OCI-LY1 (cell line): ENCODE results near the gene PDCD6IP.

Experiments
- H2AFZ ChIP-seq: fragments of 200-600 bp; sonication (generic), shearing (Covaris generic); 2 replicates; pipeline ENCODE4 v1.6.0; 2014; ENCODE audit warnings: antibody characterized with exemption, mild to moderate bottlenecking, low read length
- H3F3A ChIP-seq: fragments of 200-600 bp; sonication (generic), shearing (Covaris generic); 2 replicates; pipeline ENCODE4 v1.6.0; 2014; ENCODE audit warnings: mild to moderate bottlenecking, antibody characterized with exemption, low read length, moderate library complexity; ENCODE audit not compliant: insufficient read depth
- H3K27ac ChIP-seq: fragments of 200-600 bp; sonication (generic); 2 replicates; pipeline ENCODE4 v1.5.1; 2014; ENCODE audit warnings: low read length, mixed run types, mild to moderate bottlenecking, low read depth; ENCODE audit not compliant: poor library complexity, severe bottlenecking
- H3K27me3 ChIP-seq: fragments of 200-600 bp; sonication (generic); 2 replicates; pipeline ENCODE4 v1.6.0; 2014; ENCODE audit warnings: antibody characterized with exemption, mild to moderate bottlenecking, low read length, moderate library complexity; ENCODE audit not compliant: insufficient read depth
- H3K36me3 ChIP-seq: fragments of 200-600 bp; sonication (generic); 2 replicates; pipeline ENCODE4 v1.6.1; 2014; ENCODE audit warnings: mild to moderate bottlenecking, antibody characterized with exemption, low read length, moderate library complexity, mixed read lengths; ENCODE audit not compliant: insufficient read depth
- H3K4me1 ChIP-seq: fragments of 200-600 bp; sonication (generic); 2 replicates; pipeline ENCODE4 v1.5.1; 2014; ENCODE audit warnings: mild to moderate bottlenecking, low read length, moderate library complexity; ENCODE audit not compliant: insufficient read depth, severe bottlenecking
- H3K4me2 ChIP-seq: fragments of 200-600 bp; sonication (generic), shearing (Covaris generic); 2 replicates; pipeline ENCODE4 v1.6.1; 2014; ENCODE audit warnings: low read length
- H3K4me3 ChIP-seq: fragments of 200-600 bp; sonication (generic); 2 replicates; pipeline ENCODE4 v1.5.1; 2014; ENCODE audit warnings: low read length, low read depth, mild to moderate bottlenecking, mixed read lengths; ENCODE audit not compliant: poor library complexity, severe bottlenecking
- H3K79me2 ChIP-seq: fragments of 200-600 bp; shearing (Covaris generic); 2 replicates; pipeline ENCODE4 v1.6.1; 2016; ENCODE audit warnings: mixed run types, low read length, mixed read lengths; ENCODE audit not compliant: insufficient read depth
- H3K9ac ChIP-seq: fragments of 200-600 bp; sonication (generic), shearing (Covaris generic); 2 replicates; pipeline ENCODE4 v1.6.1; 2014; ENCODE audit warnings: mild to moderate bottlenecking, low read length, mixed read lengths
- H3K9me2 ChIP-seq: fragments of 200-600 bp; sonication (generic), shearing (Covaris generic); 2 replicates; pipeline ENCODE4 v1.6.1; 2014; ENCODE audit warnings: low read depth, mild to moderate bottlenecking, low read length, mixed read lengths
- H3K9me3 ChIP-seq: fragments of 200-600 bp; shearing (Covaris generic); 2 replicates; pipeline ENCODE4 v1.6.1; 2014; ENCODE audit warnings: low read length, mixed read lengths
- H4K20me1 ChIP-seq: fragments of 200-600 bp; sonication (generic), shearing (Covaris generic); 2 replicates; pipeline ENCODE4 v1.6.0; 2016; ENCODE audit warnings: mild to moderate bottlenecking, low read length; ENCODE audit not compliant: insufficient read depth
- CTCF ChIP-seq: fragments of 200-600 bp; sonication (generic), shearing (Covaris generic); IDR thresholded peaks from 2 replicates; pipeline ENCODE4 v1.5.1; 2017; ENCODE audit warnings: mild to moderate bottlenecking, antibody characterized with exemption, low read length, moderate library complexity, mixed read lengths
- EZH2 ChIP-seq: fragments of 200-600 bp; sonication (generic), shearing (Covaris generic); IDR thresholded peaks from 2 replicates; pipeline ENCODE4 v1.8.0; 2017; ENCODE audit warnings: borderline replicate concordance, mixed run types, mild to moderate bottlenecking, antibody characterized with exemption, low read length, moderate library complexity, mixed read lengths

PDCD6IP gene

GRCh38 chr3:33798418-33799201 lies at the start of gene PDCD6IP:
TSS of gene PDCD6IP (plus strand) at chr3:33798630. CDS start at chr3:33798729, 99 bp downstream.
- H3K4me2 ChIP-seq, result peak within 1 kb of the TSS; percentile 83
- H3F3A ChIP-seq, result no peaks in the 10 kb centered on the region
- H3K27ac ChIP-seq, result peak within 1 kb of the TSS; percentile 27
- TF ChIP-seq EZH2, result no peak
- TF ChIP-seq CTCF, result peak; percentile 16; the same call in 1 of the 2 replicates
- H3K4me3 ChIP-seq, result peak within 1 kb of the TSS; percentile 81
- H3K27me3 ChIP-seq, result no peaks in the 10 kb centered on the region
- H3K9me3 ChIP-seq, result peaks cover 8% of the 10 kb centered on the region; the same call in 1 of the 2 replicates
- peak within 1 kb of the TSS; percentile 79 for H2AFZ ChIP-seq
- peaks cover 32% of the 10 kb centered on the region for H3K4me1 ChIP-seq
- H3K9me2 ChIP-seq, result no peaks in the 10 kb centered on the region
- H3K36me3 ChIP-seq, result peaks cover 23% of the 10 kb centered on the region
- H3K9ac ChIP-seq, result peak within 1 kb of the TSS; percentile 80
- H4K20me1 ChIP-seq, result no peaks in the 10 kb centered on the region
- peaks cover 42% of the 10 kb centered on the region for H3K79me2 ChIP-seq

- no peaks in the 10 kb centered on the region for H3K9me2 ChIP-seq
- no peak overlapping the region for H3K27ac ChIP-seq
- H3K79me2 ChIP-seq, result no peaks in the 10 kb centered on the region
- H3K9ac ChIP-seq, result no peak overlapping the region
- no peaks in the 10 kb centered on the region; the same call in 1 of the 2 replicates for H3K9me3 ChIP-seq
- H3K4me3 ChIP-seq, result no peak overlapping the region
- H4K20me1 ChIP-seq, result no peaks in the 10 kb centered on the region
- H3K27me3 ChIP-seq, result no peaks in the 10 kb centered on the region
- no peak for TF ChIP-seq EZH2
- no peak for TF ChIP-seq CTCF
- H2AFZ ChIP-seq, result no peak overlapping the region
- H3K4me2 ChIP-seq, result no peak overlapping the region
- no peaks in the 10 kb centered on the region for H3F3A ChIP-seq
- no peaks in the 10 kb centered on the region for H3K36me3 ChIP-seq
- H3K4me1 ChIP-seq, result peaks cover 17% of the 10 kb centered on the region
Measured at GRCh38 chr3:33749546-33750210, 48.8 kb upstream of the PDCD6IP start.

GRCh38 chr3:33750211-33750548 lies 48.2 kb upstream of the PDCD6IP start:
- Histone ChIP-seq H3K36me3 (no peaks in the 10 kb centered on the region), H3K4me1 (peaks cover 15% of the 10 kb centered on the region), H3K79me2 (no peaks in the 10 kb centered on the region), H3F3A (no peaks in the 10 kb centered on the region), H3K4me3 (no peak overlapping the region), H2AFZ (no peak overlapping the region), H3K9me3 (peaks cover 3% of the 10 kb centered on the region; the same call in 1 of the 2 replicates), H4K20me1 (no peaks in the 10 kb centered on the region), H3K4me2 (no peak overlapping the region), H3K27ac (no peak overlapping the region), H3K9me2 (no peaks in the 10 kb centered on the region), H3K27me3 (no peaks in the 10 kb centered on the region), H3K9ac (no peak overlapping the region)
- no peak for TF ChIP-seq CTCF
- TF ChIP-seq EZH2, result no peak
